Panc1 (cell line): ENCODE data around the gene FAP.

ENCODE experiments used
- POLR2AphosphoS5 ChIP-seq: IDR thresholded peaks from 2 replicates; pipeline ENCODE4 v1.6.1; 2012; ENCODE audit warnings: mild to moderate bottlenecking, low read depth, low read length, moderate library complexity
- TF ChIP-seq, protein P1 (sequence below): fragments of 450-650 bp; IDR thresholded peaks from 2 replicates; pipeline ENCODE4 v1.5.1; 2017; ENCODE audit warnings: mild to moderate bottlenecking

DNA sequence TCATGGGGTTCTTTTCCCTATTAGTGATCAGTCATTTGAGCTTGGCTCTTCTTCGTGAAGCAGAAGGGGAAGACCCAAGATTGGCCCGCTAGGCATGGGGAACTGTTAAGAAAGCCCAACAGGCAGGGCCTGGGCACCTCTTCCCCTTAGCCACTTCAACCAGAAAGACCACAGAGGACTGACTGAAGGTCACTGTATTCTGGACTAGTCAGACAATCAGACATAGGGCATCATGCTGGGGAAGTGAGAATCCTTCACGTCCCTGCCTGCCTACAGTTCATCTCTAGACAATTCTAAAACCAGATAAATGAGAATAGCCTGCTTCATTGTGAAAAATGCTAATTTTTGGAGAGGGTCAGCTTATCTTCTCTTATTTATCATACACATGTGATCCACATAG lies 28.1 kb downstream of the FAP start:
- TF ChIP-seq, protein P1, sequence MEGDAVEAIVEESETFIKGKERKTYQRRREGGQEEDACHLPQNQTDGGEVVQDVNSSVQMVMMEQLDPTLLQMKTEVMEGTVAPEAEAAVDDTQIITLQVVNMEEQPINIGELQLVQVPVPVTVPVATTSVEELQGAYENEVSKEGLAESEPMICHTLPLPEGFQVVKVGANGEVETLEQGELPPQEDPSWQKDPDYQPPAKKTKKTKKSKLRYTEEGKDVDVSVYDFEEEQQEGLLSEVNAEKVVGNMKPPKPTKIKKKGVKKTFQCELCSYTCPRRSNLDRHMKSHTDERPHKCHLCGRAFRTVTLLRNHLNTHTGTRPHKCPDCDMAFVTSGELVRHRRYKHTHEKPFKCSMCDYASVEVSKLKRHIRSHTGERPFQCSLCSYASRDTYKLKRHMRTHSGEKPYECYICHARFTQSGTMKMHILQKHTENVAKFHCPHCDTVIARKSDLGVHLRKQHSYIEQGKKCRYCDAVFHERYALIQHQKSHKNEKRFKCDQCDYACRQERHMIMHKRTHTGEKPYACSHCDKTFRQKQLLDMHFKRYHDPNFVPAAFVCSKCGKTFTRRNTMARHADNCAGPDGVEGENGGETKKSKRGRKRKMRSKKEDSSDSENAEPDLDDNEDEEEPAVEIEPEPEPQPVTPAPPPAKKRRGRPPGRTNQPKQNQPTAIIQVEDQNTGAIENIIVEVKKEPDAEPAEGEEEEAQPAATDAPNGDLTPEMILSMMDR: no peak
- TF ChIP-seq POLR2AphosphoS5: no peak
